Thyroid gland (tissue), 4 donors: ENCODE data around the gene NBEAL1. TPM values are rescaled to one million over a fixed set of nuclear protein-coding genes. Genes with fewer than 3 reads are reported as not detected.

Source experiments
- DNase-seq, 2 donors: peaks; one replicate each; pipeline ENCODE4 v3.0.0-alpha.2; 2019
- H3K27ac ChIP-seq, 3 donors: fragments of 200-600 bp; sonication (generic); 1 replicate in 2 of 3; 2 replicates in 1 of 3; pipeline ENCODE4 v1.5.1; 2016 to 2019; ENCODE audit warnings: mild to moderate bottlenecking in 1 of 3, moderate library complexity in 1 of 3
- H3K27me3 ChIP-seq: fragments of 200-600 bp; sonication (generic); one replicate; pipeline ENCODE4 v1.5.1; 2019
- H3K36me3 ChIP-seq, 2 donors: fragments of 200-600 bp; sonication (generic); one replicate each; pipeline ENCODE4 v1.5.1; 2016 to 2019
- H3K4me1 ChIP-seq, 2 donors: fragments of 200-600 bp; sonication (generic); one replicate each; pipeline ENCODE4 v1.5.1; 2017 to 2019
- H3K4me3 ChIP-seq, 3 donors: fragments of 200-600 bp; sonication (generic); replicated peaks in 1 of 3; 1 replicate in 2 of 3; 2 replicates in 1 of 3; pipeline ENCODE4 v1.5.1; 2016; ENCODE audit warnings: mild to moderate bottlenecking in 1 of 3
- H3K9me3 ChIP-seq: fragments of 200-600 bp; sonication (generic); one replicate; pipeline ENCODE4 v1.5.1; 2017
- CTCF ChIP-seq, 6 experiments: fragments of 200-600 bp in 3 of 6; fragments of 450-650 bp in 3 of 6; sonication (generic) in 3 of 6; IDR thresholded peaks; one replicate each; pipeline ENCODE4 v1.5.1; 2016 to 2019; ENCODE audit warnings: antibody characterized with exemption in 6 of 6, mild to moderate bottlenecking in 2 of 6, inconsistent platforms in 1 of 6, moderate library complexity in 1 of 6
- POLR2A ChIP-seq, 2 donors: fragments of 450-650 bp; IDR thresholded peaks; one replicate each; pipeline ENCODE4 v1.6.1; 2017; ENCODE audit warnings: antibody characterized with exemption in 2 of 2, mild to moderate bottlenecking in 2 of 2, moderate library complexity in 1 of 2
- WGBS, 2 donors: methylation state at CpG; one replicate each; pipeline ENCODE4 v1.1.5; 2017; 5-methylcytosine and 5-hydroxymethylcytosine counted together
- intact Hi-C: fragments of 100-400 bp; cut with DNase I; formaldehyde crosslinking; loops from one replicate; pipeline ENCODE4 v1.15.1; 2023
- total RNA-seq, 4 donors: library from RNA; depleted of rRNA; stranded (reverse); fragments of >200 nt; gene quantifications; one replicate each; pipeline ENCODE4 v1.2.3, GENCODE V29; 2016

NBEAL1 gene
- total RNA-seq, 4 donors from 2014 or later: 58.8 to 88.8 (median 71.3) TPM

GRCh38 chr2:203016716-203017115 is 2.0 kb downstream of the NBEAL1 start:
- 74 to 75% methylated on average over 3 of the region's 3 CpGs for WGBS, 2 donors
- H3K27ac ChIP-seq: peak overlapping the region in 1 of 3 donors; percentile 95
- intact Hi-C loops: loop anchor here (10.0 kb wide), 1 partner anchor 642 kb away; the partner anchor contains the start of gene BMPR2
- H3K4me1 ChIP-seq: peaks cover 12 to 31% of the 10 kb centered on the region in 2 donors
- H3K9me3 ChIP-seq: no peaks in the 10 kb centered on the region
- DNase-seq: no peak
- H3K27me3 ChIP-seq: no peaks in the 10 kb centered on the region
- H3K4me3 ChIP-seq: peak overlapping the region in 1 of 3 donors; percentile 90
- no peaks in the 10 kb centered on the region for H3K36me3 ChIP-seq
- TF ChIP-seq CTCF (IDR thresholded peaks at IDR 0.05) (no peak), POLR2A (IDR thresholded peaks at IDR 0.05) (no peak)

- Histone ChIP-seq H3K9me3 (no peaks in the 10 kb centered on the region), H3K27me3 (no peaks in the 10 kb centered on the region), H3K4me1 (peaks cover 12 to 37% of the 10 kb centered on the region in 2 donors), H3K4me3 (peak overlapping the region in 1 of 3 donors; percentile 7), H3K36me3 (no peaks in the 10 kb centered on the region), H3K27ac (peak overlapping the region; percentile 6 to 95 (median 12))
- DNase-seq: no peak
- intact Hi-C loops: loop anchor here (10.0 kb wide), 1 partner anchor 643 kb away; the partner anchor contains the start of gene BMPR2
- 5 to 8% methylated on average over 1 of the region's 1 CpG for WGBS, 2 donors
- no peak for TF ChIP-seq CTCF (IDR thresholded peaks at IDR 0.05)
- TF ChIP-seq POLR2A (IDR thresholded peaks at IDR 0.05): no peak
These were observed 3.5 kb downstream of the NBEAL1 start for GRCh38 chr2:203018181-203018580.

- WGBS, 2 donors: 83 to 88% methylated on average over 2 of the region's 2 CpGs
- intact Hi-C loops: loop anchor here (10.0 kb wide), 1 partner anchor 644 kb away; the partner anchor contains the start of gene BMPR2
- peaks cover 12 to 38% of the 10 kb centered on the region in 2 donors for H3K4me1 ChIP-seq
These were observed 4.5 kb downstream of the NBEAL1 start for GRCh38 chr2:203019142-203019541.

GRCh38 chr2:203021991-203022390 is 7.3 kb downstream of the NBEAL1 start:
- intact Hi-C loops: no loop called here
- peak overlapping the region; percentile 22 to 42 (median 25) for H3K27ac ChIP-seq
- H3K4me1 ChIP-seq: peaks cover 10 to 32% of the 10 kb centered on the region in 2 donors
- peaks cover 0 to 3% of the 10 kb centered on the region in 2 donors for H3K36me3 ChIP-seq
- no peak for DNase-seq
- 79 to 86% methylated on average over 4 of the region's 4 CpGs for WGBS, 2 donors
- TF ChIP-seq POLR2A (IDR thresholded peaks at IDR 0.05) (no peak), CTCF (IDR thresholded peaks at IDR 0.05) (no peak)
- no peak overlapping the region for H3K4me3 ChIP-seq
- H3K27me3 ChIP-seq: no peaks in the 10 kb centered on the region
- no peaks in the 10 kb centered on the region for H3K9me3 ChIP-seq

More at GRCh38 chr2:203019142-203019541, 4.5 kb downstream of the NBEAL1 start:
- no peak for DNase-seq
- Histone ChIP-seq H3K36me3 (no peaks in the 10 kb centered on the region), H3K27me3 (no peaks in the 10 kb centered on the region), H3K27ac (peak overlapping the region in 1 of 3 donors; percentile 95), H3K4me3 (no peak overlapping the region), H3K9me3 (no peaks in the 10 kb centered on the region)
- TF ChIP-seq CTCF (IDR thresholded peaks at IDR 0.05) (no peak), POLR2A (IDR thresholded peaks at IDR 0.05) (no peak)

- WGBS, 2 donors: 68 to 74% methylated on average over 1 of the region's 1 CpG
- DNase-seq: no peak
- peak overlapping the region; percentile 23 to 42 (median 32) for H3K27ac ChIP-seq
- intact Hi-C loops: no loop called here
- H3K4me3 ChIP-seq: no peak overlapping the region
- peaks cover 10 to 25% of the 10 kb centered on the region in 2 donors for H3K4me1 ChIP-seq
- no peaks in the 10 kb centered on the region for H3K27me3 ChIP-seq
- TF ChIP-seq POLR2A (IDR thresholded peaks at IDR 0.05) (no peak), CTCF (IDR thresholded peaks at IDR 0.05) (no peak)
- H3K36me3 ChIP-seq: peaks cover 0 to 3% of the 10 kb centered on the region in 2 donors
- no peaks in the 10 kb centered on the region for H3K9me3 ChIP-seq
These were observed 8.1 kb downstream of the NBEAL1 start for GRCh38 chr2:203022751-203023150.
